Neural progenitor cell (in vitro differentiated cells): ENCODE measurements around the gene ITPR3. TPM values are rescaled to one million over a fixed set of nuclear protein-coding genes. Genes with fewer than 3 reads are reported as not detected.

Experiments
- DNase-seq: peaks from one replicate; pipeline ENCODE4 v3.0.0-alpha.2; 2016; ENCODE audit warnings: low spot score
- H2AFZ ChIP-seq: fragments of 200-600 bp; sonication (generic); replicated peaks from 2 replicates; pipeline ENCODE4 v1.6.1; 2016; ENCODE audit warnings: antibody characterized with exemption
- H3F3A ChIP-seq: fragments of 200-600 bp; sonication (generic); 2 replicates; pipeline ENCODE4 v1.6.1; 2016; ENCODE audit warnings: antibody characterized with exemption, low read depth
- H3K27ac ChIP-seq: fragments of 200-600 bp; sonication (generic); 2 replicates; pipeline ENCODE4 v1.5.1; 2016; ENCODE audit warnings: mild to moderate bottlenecking
- H3K27me3 ChIP-seq: fragments of 200-600 bp; sonication (generic); 2 replicates; pipeline ENCODE4 v1.6.1; 2016; ENCODE audit warnings: mild to moderate bottlenecking, moderate library complexity
- H3K36me3 ChIP-seq: fragments of 200-600 bp; sonication (generic); 2 replicates; pipeline ENCODE4 v1.5.1; 2016
- H3K4me1 ChIP-seq: fragments of 200-600 bp; sonication (generic); 2 replicates; pipeline ENCODE4 v1.6.1; 2016; ENCODE audit warnings: mixed run types
- H3K4me2 ChIP-seq: fragments of 200-600 bp; sonication (generic); 2 replicates; pipeline ENCODE4 v1.6.1; 2016
- H3K4me3 ChIP-seq: fragments of 200-600 bp; sonication (generic); 2 replicates; pipeline ENCODE4 v1.5.1; 2016
- H3K79me2 ChIP-seq: fragments of 200-600 bp; sonication (generic); 2 replicates; pipeline ENCODE4 v1.6.1; 2016; ENCODE audit warnings: low read depth
- H3K9ac ChIP-seq: fragments of 200-600 bp; sonication (generic); 2 replicates; pipeline ENCODE4 v1.6.1; 2016
- H3K9me3 ChIP-seq: fragments of 200-600 bp; sonication (generic); 2 replicates; pipeline ENCODE4 v1.5.1; 2016; ENCODE audit warnings: low read depth
- H4K20me1 ChIP-seq: fragments of 200-600 bp; sonication (generic); 2 replicates; pipeline ENCODE4 v1.6.1; 2016; ENCODE audit warnings: low read depth
- H3K27ac Mint-ChIP-seq: 3 replicates; pipeline ENCODE4 v1.8.0; 2021; ENCODE audit warnings: mixed read lengths
- H3K27me3 Mint-ChIP-seq: 2 replicates; pipeline ENCODE4 v1.8.0; 2022; ENCODE audit warnings: low read depth, mild to moderate bottlenecking, inconsistent platforms, moderate library complexity, mixed read lengths; ENCODE audit not compliant: insufficient read depth
- H3K36me3 Mint-ChIP-seq: 3 replicates; pipeline ENCODE4 v1.8.0; 2021; ENCODE audit warnings: mixed read lengths
- H3K4me1 Mint-ChIP-seq: 3 replicates; pipeline ENCODE4 v1.8.0; 2021; ENCODE audit warnings: mixed read lengths
- H3K4me3 Mint-ChIP-seq: 3 replicates; pipeline ENCODE4 v1.8.0; 2021; ENCODE audit warnings: mild to moderate bottlenecking, moderate library complexity, mixed read lengths
- H3K9me3 Mint-ChIP-seq: 3 replicates; pipeline ENCODE4 v1.8.0; 2020; ENCODE audit warnings: mixed read lengths
- EZH2 ChIP-seq: fragments of 200-600 bp; sonication (generic); IDR thresholded peaks from 2 replicates; pipeline ENCODE4 v1.6.1; 2017; ENCODE audit warnings: antibody characterized with exemption, mild to moderate bottlenecking, moderate library complexity
- EZH2phosphoT487 ChIP-seq: fragments of 200-600 bp; sonication (generic); IDR thresholded peaks from 2 replicates; pipeline ENCODE4 v1.6.1; 2017; ENCODE audit warnings: antibody characterized with exemption
- total RNA-seq: library from RNA; depleted of rRNA; stranded (reverse); fragments of >200 nt; gene quantifications from 2 replicates; pipeline ENCODE4 v1.2.3, GENCODE V29; 2015; ENCODE audit warnings: low replicate concordance
- TF ChIP-seq, protein P1 (sequence below): fragments of 200-600 bp; sonication (generic); IDR thresholded peaks from 2 replicates; pipeline ENCODE4 v1.5.1; 2017; ENCODE audit warnings: antibody characterized with exemption, mild to moderate bottlenecking

Gene ITPR3
- total RNA-seq, 1 donor from 2014 or later = 1.5 TPM

DNA sequence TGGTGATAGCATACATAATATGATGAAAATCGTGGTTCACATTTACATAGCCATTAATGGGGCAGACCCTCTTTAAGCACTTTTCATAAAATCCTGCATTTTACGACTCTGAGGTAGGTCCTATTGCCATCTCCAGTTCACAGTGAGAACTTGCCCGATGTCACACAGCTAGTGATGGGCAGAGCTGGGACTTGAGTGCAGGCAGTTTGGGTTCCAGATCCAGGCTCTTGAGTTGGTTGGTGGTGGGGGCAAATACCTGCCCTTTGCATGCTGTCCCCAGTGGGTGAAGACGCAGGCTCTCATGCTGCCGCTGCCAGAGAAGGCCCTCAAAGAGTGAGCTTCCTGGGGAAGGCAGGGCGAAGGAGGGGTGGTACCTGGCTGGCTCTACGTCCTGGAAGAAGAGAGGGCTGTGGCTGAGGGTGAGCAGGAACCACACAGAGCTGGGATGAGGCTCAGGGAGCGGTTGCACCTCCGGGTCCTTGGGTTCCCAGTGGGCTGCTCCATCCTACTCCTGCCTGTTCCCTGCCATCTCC lies 34.9 kb upstream of the ITPR3 start:
- Histone ChIP-seq H3K27ac (no peak overlapping the region), H3K4me3 (no peak overlapping the region), H3K9me3 (no peaks in the 10 kb centered on the region), H2AFZ (peak overlapping the region; percentile 72), H3K36me3 (no peaks in the 10 kb centered on the region), H3K79me2 (no peaks in the 10 kb centered on the region), H3K4me1 (no peaks in the 10 kb centered on the region), H3K9ac (no peak overlapping the region), H3K4me2 (peak overlapping the region; percentile 51), H3K27me3 (no peaks in the 10 kb centered on the region), H3F3A (peaks cover under 1% of the 10 kb centered on the region), H4K20me1 (no peaks in the 10 kb centered on the region)
- no peak overlapping the region for H3K27ac Mint-ChIP-seq
- no peak for TF ChIP-seq EZH2phosphoT487
- TF ChIP-seq, protein P1, sequence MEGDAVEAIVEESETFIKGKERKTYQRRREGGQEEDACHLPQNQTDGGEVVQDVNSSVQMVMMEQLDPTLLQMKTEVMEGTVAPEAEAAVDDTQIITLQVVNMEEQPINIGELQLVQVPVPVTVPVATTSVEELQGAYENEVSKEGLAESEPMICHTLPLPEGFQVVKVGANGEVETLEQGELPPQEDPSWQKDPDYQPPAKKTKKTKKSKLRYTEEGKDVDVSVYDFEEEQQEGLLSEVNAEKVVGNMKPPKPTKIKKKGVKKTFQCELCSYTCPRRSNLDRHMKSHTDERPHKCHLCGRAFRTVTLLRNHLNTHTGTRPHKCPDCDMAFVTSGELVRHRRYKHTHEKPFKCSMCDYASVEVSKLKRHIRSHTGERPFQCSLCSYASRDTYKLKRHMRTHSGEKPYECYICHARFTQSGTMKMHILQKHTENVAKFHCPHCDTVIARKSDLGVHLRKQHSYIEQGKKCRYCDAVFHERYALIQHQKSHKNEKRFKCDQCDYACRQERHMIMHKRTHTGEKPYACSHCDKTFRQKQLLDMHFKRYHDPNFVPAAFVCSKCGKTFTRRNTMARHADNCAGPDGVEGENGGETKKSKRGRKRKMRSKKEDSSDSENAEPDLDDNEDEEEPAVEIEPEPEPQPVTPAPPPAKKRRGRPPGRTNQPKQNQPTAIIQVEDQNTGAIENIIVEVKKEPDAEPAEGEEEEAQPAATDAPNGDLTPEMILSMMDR = no peak
- TF ChIP-seq EZH2 = no peak
- H3K27me3 Mint-ChIP-seq = peaks cover 8% of the 10 kb centered on the region
- DNase-seq = no peak
- peaks cover 6% of the 10 kb centered on the region for H3K4me1 Mint-ChIP-seq
- no peak overlapping the region for H3K4me3 Mint-ChIP-seq
- H3K36me3 Mint-ChIP-seq = no peaks in the 10 kb centered on the region
- no peaks in the 10 kb centered on the region for H3K9me3 Mint-ChIP-seq

DNA sequence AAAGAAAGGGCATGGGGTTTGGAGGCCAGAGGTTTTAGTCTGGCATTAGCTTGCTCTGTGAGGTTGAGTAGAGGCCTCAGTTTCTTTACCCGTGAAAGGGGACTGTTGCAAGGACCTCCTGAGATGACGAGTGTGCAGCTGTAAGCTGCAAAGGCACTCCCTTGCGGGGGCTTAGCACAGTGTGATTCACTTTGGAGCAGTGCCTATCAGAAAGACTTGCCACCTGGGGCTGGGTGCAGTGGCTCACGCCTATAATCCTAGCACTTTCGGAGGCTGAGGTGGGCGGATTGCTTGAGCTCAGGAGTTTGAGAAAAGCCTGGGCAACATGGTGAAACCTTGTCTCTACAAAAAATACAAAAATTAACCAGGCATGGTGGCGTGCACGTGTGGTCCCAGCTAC lies 33.6 kb upstream of the ITPR3 start:
- no peaks in the 10 kb centered on the region for H3K9me3 Mint-ChIP-seq
- no peaks in the 10 kb centered on the region for H3K4me1 ChIP-seq

DNA sequence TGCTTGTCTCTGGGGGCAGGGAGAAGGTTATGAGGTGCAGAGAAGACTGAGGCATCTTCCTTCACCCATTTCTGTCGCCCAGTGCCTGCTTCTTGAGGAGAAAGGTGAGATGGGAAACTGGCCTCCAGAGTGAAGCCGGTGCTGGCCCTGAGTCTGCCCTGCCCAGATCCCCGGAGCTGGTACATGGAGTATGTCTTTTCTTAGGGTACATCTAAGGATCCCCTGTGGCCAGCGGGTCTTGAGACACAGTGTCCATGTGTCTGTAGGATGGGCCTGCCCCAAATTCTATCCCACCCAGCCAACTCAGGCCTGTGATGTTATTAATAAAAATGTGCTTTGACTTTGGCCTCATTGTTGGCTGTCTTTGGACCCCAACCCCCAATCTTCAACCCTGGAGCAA lies 32.2 kb upstream of the ITPR3 start:
- peaks cover 12% of the 10 kb centered on the region for H3K27me3 Mint-ChIP-seq
- peaks cover 17% of the 10 kb centered on the region for H3K4me1 Mint-ChIP-seq
- no peak overlapping the region for H2AFZ ChIP-seq
- no peaks in the 10 kb centered on the region for H3K36me3 ChIP-seq
- no peaks in the 10 kb centered on the region for H4K20me1 ChIP-seq
- no peaks in the 10 kb centered on the region for H3K9me3 ChIP-seq
- H3F3A ChIP-seq = no peaks in the 10 kb centered on the region
- no peak overlapping the region for H3K4me3 Mint-ChIP-seq
- DNase-seq = no peak
- H3K27me3 ChIP-seq = peaks cover 15% of the 10 kb centered on the region
- no peak overlapping the region for H3K4me2 ChIP-seq
- TF ChIP-seq, protein P1 = no peak
- TF ChIP-seq EZH2 = no peak
- TF ChIP-seq EZH2phosphoT487 = no peak
- no peaks in the 10 kb centered on the region for H3K79me2 ChIP-seq
- no peaks in the 10 kb centered on the region for H3K9me3 Mint-ChIP-seq
- no peaks in the 10 kb centered on the region for H3K36me3 Mint-ChIP-seq
- H3K4me3 ChIP-seq = no peak overlapping the region
- H3K9ac ChIP-seq = no peak overlapping the region
- no peaks in the 10 kb centered on the region for H3K4me1 ChIP-seq
- no peak overlapping the region for H3K27ac ChIP-seq
- H3K27ac Mint-ChIP-seq = no peak overlapping the region

More for the DNA sequence above, 33.6 kb upstream of the ITPR3 start:
- no peak overlapping the region for H2AFZ ChIP-seq
- TF ChIP-seq EZH2 (no peak), EZH2phosphoT487 (no peak)
- TF ChIP-seq, protein P1 = no peak
- H3K27me3 ChIP-seq = peaks cover 1% of the 10 kb centered on the region
- H3K9ac ChIP-seq = no peak overlapping the region
- Mint-ChIP-seq H3K36me3 (no peaks in the 10 kb centered on the region), H3K27me3 (peaks cover 9% of the 10 kb centered on the region), H3K27ac (no peak overlapping the region), H3K4me3 (no peak overlapping the region), H3K4me1 (peaks cover 13% of the 10 kb centered on the region)
- H4K20me1 ChIP-seq = no peaks in the 10 kb centered on the region
- no peaks in the 10 kb centered on the region for H3F3A ChIP-seq
- no peaks in the 10 kb centered on the region for H3K36me3 ChIP-seq
- no peaks in the 10 kb centered on the region for H3K79me2 ChIP-seq
- H3K27ac ChIP-seq = no peak overlapping the region
- DNase-seq = no peak
- no peak overlapping the region for H3K4me2 ChIP-seq
- no peak overlapping the region for H3K4me3 ChIP-seq
- H3K9me3 ChIP-seq = no peaks in the 10 kb centered on the region
